GM10847 (cell line): ENCODE data around the gene AATF.

Experiments used
- POLR2A ChIP-seq: IDR thresholded peaks from 2 replicates; pipeline ENCODE4 v1.6.1; 2011; ENCODE audit not compliant: insufficient read length; ENCODE audit errors: extremely low read depth

The AATF gene

DNA sequence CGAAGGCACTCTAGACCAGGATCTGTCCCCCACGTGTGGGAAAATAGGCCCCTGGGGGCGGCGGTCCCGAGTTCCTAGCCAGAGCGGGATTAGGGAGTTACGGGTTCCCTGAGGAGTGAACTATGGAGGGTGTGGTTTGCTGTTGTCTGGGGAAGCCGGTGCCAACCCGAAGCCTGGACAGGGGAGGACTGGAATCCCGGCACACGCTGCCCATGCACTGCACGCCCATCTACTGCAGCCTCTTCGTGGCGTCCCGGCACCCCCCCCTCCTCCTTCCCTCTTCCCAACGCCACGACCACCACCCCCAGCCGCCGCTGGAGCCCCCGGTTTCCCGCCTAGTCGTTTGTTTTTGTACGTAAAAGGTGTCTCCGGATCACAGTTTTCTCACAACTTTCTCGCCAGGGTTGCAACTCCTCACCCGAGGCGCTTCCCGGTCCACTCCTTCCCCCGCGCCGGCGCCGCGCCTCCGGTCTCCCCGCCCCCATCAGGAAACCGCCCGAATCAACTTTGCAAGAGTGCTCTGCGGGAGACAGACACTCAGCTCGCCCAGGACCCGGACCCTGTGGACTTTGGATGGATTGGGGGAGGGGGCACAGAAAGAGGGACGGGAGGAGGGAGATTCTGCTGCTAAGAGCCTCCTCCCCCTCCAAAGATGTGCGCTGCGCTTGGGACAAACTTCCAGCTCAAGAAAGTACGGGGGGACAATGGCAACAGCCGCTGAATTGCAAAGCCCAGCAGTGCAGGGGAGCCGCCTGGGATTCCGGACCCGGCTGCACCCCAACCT, 12.9 kb upstream of the AATF start:
- no peak for TF ChIP-seq POLR2A

DNA sequence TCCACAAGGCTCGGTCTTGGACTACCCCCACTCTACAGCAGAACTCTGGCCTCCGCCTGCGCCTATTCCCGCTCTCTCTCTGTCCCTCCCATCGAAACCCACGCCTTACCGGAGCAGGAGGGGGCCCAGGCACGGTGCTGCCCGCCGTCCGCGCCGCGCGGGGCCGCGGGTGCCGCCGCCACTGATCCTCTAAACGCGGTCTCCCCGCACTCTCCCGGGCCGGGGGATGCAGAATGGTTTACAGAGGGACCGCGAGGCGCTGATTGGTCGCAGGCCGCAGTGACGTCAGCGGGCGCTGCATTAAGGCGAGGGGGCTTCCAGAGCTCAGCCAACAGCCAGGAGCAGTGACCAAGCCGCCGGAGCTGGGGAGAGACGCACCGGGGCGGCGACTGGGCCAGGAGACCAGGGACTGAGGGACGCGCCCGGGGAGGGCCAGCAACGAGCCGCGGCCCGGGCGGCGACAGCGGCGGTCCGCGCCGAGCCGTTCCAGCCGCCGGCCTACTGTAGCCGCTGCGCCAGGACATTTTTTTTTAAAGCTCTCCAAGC, 12.2 kb upstream of the AATF start:
- TF ChIP-seq POLR2A: no peak

DNA sequence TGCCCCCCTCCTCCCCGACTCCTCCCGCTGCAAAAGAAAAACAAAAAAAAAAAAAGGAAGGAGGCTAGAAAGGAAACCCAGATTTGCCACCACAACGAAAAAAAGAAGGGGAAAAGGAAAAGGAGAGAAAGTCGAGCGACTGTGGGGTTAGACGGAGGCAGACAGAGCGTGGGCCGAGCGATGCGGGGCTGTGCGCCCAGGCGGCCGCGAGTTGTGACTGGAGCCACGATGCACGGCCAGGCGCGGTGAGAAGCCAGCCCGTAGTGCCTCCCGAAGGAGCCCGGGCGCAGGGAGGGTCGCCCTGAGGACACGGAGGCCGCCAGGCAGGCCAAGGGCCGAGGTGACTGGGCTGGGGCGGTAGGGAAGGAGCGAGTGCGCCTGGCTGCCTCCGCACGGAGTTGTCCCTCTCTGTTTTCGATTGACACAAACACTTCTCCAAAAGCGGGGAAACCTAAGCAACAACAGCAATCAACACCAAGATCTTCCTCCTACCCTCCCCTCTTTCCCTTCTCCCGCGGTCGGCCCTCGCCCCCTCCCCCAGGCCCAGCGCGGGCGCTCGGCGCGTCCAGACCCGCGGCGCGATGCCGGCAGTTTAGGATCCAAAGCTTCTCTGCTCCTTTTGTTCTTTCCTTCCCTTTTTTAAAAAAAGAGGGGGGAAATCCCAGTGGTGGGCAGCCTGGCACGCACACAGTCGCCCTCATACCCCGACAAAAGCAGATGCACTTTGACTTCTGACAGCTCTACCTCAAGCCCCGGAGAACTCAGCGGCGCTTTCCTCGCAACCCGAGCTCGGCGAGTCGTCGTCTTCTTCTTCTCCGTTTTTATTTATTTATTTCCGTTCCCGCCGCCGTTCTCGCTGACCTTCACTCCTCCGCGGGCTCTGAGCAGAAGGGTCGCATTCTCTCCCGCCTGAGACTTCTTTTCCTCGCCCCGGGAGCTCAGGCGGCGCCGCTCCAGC, 11.5 kb upstream of the AATF start, which contains the start of gene LHX1:
Gene LHX1 (plus strand): TSS at position 475 of the 958 bp plus-strand sequence. CDS start 723 bp downstream, outside the sequence.
- TF ChIP-seq POLR2A: no peak

DNA sequence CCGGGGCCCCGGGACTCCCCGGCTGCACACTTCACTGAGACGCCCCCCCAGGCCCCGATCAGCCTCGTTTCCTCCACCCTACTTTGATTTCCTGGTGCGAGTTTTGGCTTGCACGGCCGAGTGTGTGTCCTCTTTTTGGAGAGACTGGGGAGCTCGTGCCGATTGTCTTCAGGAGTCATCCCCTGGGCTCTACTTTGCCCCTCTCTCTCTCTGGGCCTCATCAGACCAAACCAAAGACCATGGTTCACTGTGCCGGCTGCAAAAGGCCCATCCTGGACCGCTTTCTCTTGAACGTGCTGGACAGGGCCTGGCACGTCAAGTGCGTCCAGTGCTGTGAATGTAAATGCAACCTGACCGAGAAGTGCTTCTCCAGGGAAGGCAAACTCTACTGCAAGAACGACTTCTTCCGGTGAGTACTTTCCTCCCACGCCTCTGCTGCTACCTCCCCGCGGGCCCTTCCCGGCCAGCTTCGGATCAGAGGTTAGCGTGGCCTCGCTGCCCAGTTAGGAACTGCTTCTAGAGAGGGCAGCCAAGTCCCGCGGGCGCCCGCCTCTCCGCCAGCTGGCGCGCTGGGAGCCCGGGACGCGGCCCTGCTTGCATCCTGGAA, 10.7 kb upstream of the AATF start:
- TF ChIP-seq POLR2A: no peak

DNA sequence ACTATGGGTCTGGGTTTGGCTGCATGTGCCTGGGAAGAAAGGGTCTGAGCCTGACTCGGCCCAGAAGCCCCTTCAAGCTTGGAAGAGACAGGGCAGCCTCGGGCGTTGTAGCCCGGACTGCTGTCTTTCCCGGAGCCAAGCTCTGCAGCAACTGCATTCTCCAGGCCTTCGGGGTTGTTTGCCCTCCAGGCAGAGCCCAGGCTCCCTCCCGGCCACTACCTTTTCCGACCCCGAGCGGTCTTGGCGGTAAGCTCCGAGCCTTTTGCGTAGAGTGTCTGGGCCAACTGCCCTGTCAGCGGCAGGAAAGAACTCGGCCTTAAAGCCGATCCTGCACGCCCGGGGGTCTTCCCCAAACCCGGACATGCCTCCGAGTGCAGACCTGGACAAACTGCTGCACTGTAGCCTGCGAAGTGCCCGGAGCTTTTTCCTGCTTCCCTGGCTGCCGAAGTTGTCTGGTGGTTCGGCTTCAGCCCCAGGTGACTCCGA, 10.1 kb upstream of the AATF start:
- TF ChIP-seq POLR2A: no peak

DNA sequence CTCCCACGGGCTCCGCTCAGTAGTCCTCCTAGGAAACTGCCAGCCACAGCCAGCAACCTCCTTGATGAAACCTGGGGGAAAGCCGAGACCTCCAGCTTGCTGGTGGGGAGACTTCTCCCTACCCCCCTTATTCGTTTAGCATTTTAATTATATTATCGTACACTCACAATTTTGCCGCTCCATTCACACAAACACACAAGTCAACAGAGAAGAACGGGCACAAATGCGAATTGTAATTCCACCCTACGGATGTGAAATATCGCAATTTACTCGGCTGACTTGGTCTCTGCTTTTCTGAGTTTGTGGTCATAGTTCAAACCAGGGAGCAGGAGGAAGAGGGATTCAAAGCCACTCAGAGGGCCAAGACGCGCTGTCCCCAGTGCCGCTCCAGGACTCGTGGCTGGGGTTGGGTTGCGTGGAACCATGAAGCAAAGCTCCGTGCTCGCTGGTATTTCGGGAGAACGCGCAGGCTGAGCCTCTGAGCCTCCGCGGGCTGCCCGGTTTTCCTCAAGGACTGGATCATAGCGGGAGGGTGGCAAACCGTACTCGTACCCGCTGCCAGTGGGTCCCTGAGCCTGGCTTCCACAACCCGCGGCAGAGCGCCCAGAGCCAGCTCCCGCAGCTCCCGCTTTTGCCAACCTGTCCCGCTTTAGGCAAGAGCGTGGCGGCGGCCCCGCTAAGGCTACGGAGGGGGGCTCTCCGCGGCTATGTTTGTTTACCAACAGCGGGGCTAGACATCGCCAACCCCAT, 9.5 kb upstream of the AATF start:
- no peak for TF ChIP-seq POLR2A

DNA sequence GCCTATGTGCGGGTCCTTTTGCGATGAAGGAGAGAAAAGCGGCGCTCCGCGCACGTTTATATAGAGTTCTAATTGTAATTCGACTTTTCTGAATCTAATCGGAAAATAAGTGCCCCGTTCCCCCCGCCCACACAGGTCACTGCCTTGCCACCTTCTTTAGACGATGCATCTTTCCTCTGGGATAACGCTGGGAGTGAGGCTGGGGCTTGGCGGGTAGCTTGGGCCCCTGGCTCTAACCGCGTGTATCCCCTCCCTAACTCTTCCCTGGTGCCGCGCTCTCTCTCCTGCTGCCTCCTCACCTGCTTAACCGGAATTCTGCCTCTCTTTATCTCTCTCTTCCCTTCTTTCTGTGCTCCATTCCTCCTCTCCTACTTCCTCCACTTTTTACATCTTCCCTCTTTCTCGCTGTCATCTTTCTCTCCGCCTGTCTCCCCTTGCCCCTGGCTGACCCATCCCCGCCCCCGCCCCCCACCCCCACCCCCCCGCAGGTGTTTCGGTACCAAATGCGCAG, 8.9 kb upstream of the AATF start:
- no peak for TF ChIP-seq POLR2A

DNA sequence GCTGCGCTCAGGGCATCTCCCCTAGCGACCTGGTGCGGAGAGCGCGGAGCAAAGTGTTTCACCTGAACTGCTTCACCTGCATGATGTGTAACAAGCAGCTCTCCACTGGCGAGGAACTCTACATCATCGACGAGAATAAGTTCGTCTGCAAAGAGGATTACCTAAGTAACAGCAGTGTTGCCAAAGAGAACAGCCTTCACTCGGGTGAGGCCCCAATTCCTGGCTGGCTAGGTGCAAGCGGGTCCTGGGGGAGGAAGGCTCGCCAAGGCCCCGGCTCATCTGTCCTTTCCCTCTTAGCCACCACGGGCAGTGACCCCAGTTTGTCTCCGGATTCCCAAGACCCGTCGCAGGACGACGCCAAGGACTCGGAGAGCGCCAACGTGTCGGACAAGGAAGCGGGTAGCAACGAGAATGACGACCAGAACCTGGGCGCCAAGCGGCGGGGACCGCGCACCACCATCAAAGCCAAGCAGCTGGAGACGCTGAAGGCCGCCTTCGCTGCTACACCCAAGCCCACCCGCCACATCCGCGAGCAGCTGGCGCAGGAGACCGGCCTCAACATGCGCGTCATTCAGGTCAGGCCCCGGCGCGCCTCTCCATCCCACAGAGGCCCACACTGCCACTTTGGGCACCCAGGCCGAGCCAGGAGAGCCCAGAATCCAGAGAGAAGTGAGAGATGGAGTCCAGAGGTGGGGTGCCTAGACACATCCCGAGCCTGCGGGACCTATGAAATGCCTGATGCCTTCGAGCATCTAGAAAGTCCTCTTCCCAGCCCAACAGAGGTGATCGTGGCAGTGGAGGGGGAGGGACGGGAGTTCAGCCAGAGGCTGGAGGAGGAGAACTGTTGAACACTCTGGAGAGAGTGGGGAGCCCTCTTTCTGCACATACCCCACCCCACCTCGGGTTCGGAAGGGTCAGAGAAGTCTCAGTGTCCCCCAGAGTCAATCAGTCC, 8.2 kb upstream of the AATF start:
- TF ChIP-seq POLR2A: no peak

DNA sequence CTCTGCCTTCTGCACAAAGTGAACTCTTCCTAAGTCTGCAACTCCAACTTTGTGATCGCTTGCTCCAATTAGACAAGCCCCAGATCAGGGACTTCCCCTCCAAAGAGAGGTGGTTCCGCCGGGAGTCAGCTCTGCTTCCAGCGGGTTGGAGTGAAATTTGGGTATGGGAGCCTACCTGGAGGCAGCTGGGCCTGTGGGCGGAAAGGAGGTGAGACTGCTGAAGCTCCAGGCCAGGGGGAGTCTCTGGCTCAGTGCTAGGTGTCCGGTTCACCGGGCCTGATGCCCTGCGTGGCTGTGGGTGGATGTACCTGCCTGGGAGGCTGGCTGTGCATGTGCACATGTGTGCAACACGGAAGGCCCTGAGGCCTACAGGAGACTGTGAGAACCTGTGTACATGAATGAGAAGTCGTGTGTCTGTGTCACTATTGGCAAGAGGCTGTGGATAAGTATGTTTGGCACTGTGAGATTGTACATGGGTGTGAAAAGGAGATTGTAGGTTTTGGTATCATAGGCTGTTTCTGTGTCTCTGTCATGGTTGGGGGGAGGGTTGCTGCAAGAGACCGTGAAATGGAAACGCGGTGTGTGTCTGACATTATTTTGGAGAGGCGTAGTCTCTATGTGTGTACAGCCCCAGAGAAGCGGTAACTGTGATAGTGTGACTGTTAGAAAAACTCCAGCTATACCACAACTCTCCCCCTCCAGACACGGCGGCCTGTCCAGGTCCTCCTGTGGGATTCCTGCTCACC, 7.3 kb upstream of the AATF start:
- no peak for TF ChIP-seq POLR2A

DNA sequence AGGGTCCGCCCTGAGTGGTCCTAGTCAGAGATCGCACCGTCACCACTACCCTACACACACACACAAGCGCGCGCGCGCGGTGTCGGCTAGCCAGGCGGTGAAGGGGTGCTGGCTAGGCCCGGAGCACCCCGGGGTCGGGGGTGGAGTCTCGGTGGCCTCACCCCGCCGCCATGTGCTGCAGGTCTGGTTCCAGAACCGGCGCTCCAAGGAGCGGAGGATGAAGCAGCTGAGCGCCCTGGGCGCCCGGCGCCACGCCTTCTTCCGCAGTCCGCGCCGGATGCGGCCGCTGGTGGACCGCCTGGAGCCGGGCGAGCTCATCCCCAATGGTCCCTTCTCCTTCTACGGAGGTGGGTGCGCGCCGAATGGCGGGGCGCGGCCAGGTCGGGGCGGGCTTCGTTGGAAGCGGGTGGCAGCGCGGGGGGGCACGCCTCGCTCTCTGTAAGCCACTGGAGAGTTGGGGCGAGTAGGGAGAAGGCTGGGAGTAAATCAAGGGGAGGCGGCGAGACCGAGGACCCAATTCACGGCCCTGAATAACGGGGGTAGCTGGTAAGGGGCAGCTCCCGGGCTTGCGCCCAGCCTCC, 6.6 kb upstream of the AATF start:
- no peak for TF ChIP-seq POLR2A

DNA sequence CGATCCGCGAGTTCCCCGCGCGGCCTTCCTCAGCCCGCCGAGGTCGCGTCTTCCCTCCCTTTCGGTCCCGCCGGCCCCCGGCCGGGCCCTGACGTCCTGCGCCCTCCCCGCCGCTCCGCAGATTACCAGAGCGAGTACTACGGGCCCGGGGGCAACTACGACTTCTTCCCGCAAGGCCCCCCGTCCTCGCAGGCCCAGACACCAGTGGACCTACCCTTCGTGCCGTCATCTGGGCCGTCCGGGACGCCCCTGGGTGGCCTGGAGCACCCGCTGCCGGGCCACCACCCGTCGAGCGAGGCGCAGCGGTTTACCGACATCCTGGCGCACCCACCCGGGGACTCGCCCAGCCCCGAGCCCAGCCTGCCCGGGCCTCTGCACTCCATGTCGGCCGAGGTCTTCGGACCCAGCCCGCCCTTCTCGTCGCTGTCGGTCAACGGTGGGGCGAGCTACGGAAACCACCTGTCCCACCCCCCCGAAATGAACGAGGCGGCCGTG, 6.1 kb upstream of the AATF start:
- no peak for TF ChIP-seq POLR2A
